HG03460 (cell line): ENCODE measurements around the gene PRKAR2B.
"Not testable (repeated sequence)": the region's sequence is repeated elsewhere in the genome, so short reads cannot be mapped to it uniquely, and the experiment has no call there.

ENCODE experiments used
- ATAC-seq: cut with Tn5 transposase; IDR thresholded peaks from one replicate; pipeline ENCODE4 v1.9.1; 2021; ENCODE audit not compliant: unreplicated experiment

The PRKAR2B gene

DNA sequence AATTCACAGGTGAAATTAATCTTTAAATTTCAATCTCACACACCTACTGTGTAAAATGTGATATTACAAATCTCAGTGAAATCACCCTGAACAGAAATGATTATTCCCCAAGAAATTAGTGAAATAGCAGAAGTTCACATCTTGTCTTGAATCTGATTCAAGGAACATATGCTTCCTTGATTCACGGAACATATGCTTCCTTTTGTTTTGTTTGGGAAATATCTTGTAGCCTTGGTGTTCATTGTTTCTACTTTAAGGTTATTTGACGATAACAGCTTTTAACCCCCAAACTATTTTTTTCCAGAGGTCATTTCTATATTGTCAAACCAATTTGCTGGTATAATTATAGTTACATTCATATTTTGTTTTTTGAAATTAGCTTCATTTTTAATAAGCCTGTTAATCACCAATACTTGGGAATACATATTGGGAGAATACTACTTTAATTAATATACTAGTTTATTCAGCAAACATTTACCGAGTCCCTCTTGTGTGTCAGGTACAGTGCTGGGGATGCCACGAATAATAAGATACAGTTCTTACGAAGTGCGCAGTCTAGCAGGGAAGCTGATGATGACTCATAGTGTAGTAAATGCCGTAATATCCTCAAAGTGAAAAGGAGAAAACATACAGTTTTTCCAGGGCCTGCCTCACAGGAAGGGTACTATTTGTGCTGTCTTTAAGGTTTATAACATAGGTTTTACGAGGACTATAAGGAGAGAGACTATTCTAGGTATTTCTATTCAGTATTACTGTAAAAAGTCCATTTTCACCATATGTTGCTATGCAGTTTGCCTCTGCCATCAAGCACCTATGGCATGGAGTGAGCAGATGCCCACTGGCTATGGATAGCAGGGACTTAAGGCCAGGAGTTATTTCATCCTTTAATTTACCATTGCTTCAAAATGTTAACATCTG lies 32.5 kb downstream of the PRKAR2B start:
- no peak for ATAC-seq

DNA sequence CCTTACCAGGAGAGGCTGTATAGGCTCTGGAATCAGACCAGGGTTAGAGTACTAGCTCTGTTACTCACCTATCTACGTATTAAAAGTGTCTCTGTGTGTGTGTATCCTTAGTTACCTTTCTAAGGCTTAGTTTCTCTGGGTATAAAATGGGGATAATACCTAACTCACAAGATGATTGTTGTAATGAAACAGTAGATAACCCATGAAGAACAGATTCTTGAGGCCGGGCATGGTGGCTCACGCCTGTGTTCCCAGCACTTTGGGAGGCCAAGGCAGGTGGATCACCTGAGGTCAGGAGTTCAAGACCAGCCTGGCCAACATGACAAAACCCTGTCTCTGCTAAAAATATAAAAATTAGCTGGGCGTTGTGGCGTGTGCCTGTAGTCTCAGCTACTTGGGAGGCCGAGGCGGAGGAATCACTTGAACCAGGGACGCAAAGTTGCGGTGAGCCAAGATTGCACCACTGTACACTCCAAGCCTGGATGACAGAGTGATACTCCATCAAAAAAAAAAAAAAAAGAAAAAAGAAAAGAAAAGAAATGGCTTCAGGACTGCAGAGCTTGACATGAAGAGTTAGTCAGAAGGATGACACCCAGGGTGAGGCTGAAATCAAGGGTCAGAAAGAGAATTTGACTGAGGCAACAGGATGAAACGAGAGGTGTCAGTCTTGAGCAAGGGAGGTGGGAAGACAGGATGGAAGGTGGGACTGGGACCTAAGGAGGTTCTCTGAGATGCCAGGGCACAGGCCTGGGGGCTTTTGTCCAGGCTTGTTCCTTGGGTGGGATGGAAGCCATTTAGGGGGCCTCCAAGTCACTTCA lies 33.4 kb downstream of the PRKAR2B start:
- no peak for ATAC-seq

DNA sequence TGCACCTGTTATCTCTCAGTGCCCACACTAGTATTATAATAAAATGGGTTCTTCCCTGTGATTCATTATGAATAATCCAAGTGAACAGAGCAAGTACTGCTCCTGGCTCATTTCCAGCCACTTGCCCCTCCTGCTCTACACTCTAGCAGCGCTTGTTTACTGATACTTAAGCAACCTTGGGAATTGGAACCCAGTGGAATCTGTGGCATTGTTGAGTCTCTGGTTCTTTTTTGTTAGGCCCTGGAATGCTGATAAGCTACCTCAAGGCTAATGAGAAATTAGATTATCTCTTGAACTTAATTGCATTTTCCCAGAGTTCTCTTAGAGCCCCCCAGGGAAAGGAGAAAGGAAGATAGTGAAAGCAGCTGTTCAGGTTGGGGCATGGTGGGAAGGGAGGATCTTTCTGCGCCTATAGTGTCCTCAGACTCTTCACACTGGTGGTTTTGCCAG lies 34.0 kb downstream of the PRKAR2B start:
- ATAC-seq, result no peak

DNA sequence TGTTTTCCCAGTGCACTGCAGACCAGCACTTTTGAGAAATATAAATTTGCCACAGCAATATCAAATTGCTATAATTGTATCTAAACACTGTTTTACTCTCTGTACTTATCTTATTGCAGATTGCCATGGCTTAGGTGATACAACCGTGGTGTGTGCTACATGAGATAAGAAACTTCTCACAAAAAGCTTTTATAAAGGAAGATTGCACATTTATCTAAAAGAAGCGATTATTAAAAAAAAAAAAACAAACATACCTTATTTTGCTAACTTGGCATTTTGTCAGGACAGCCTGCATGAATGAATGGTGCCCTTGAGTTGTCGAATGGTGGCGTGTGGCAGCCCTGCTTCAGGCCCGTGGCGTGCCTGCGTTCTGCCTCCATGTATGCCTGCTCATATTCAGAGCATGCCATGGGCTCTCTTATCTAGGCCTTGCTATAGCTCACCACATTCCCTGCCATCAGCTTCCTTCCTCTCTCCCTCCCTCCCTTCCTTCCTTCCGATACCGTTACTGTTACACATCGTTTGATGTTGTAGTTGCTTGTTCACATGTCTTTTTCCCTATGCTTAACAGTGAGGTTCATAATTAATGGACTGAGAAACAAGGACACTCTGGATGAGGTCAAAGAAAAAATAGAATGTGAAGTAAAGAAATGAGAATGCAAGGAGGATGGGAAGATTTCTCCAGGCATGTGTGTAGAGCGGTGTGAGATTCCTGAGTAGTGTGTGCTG lies 34.9 kb downstream of the PRKAR2B start:
- no peak for ATAC-seq

DNA sequence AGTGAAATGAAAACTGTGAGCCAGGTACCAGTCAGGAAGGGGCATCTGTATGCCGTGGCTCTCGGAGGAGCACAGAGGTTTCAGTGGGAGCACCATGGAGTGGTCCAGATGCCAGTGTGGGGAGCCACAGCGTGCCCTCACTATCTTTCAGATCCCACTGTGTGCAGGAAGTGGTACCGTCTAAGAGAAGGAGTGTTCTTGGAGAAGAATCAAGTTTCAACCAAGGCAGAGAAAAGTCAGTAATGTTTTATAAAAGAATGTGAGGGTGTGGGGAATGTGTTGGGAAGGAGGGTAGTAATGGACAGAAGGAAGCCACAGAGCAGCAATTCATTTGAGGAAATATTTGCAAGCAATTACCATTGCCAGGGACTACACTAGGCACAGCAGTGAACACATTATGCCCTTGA lies 35.6 kb downstream of the PRKAR2B start:
- no peak for ATAC-seq

DNA sequence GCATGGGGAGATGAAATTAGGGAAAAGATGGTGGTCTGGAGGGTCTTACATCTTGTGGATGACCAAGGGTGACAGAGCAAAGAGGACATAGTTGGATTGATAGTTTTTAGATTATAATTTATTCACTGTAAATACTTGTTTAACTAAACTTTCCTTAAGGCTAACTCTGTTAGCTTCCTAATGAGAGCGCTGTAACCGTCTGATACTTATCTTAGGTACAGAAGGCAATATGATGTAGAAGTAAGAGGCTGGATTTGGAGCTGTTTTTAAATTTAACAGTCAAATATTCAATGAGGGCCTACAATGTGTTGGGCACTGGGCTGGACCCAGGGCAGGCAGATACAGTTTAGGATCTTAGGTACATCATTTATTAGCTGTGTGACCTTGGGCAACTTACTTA lies 36.0 kb downstream of the PRKAR2B start:
- ATAC-seq, result no peak

DNA sequence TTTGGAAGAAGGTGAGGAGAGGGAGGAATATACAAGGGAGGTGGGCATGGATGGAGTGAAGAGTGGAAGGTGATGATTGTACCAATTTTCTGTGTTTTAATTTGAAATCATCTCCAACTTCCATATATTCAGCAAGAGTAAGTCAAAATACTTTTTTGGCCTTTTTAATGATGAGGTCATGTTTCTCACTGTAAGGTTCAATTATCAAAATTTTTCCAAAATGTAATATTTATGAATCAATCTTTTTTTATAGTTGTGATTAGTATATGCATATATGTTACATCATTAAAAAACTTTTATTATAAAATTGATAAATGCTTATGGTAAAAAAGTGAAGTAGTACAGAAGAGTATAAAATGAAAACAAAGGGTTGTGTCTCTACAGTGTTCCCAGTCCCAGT lies 40.7 kb downstream of the PRKAR2B start:
- ATAC-seq, result no peak

DNA sequence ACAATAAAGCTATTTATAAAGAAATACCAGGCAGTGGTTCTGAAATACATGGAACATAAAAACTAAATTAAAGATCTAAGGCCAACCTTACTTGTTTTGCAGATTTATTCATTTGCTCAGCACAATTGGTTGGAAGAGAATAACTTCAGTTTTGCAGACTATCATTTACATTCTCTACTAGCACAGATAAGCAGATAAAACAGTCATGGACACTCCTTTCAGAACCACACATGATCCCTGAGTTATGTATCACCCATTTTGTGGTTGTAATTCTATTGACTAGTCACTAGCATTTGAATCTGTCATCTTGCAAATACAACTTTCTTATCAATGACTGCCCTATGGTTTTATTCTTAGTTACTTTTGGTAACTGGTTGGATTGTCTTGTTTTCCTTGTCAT lies 45.1 kb downstream of the PRKAR2B start:
- ATAC-seq, result no peak

DNA sequence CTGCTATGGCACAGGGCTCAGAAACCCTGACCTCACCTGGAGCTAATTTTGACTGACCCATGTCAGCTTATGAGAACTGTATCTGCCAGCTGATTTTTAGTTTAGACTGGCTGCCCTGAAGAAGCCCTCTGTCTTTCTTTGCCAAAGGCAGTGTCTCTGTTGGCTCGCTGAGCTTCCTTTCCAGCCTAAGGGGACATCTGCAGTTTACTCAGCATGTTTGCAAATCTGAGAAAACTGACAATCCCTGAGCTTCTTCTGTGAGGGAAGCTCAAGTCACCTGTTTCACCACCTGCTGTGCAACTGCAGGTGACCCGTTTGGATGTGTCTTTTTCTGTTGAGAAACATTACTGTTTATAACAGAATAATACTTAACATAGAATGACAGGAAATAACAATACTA lies 46.0 kb downstream of the PRKAR2B start:
- no peak for ATAC-seq

DNA sequence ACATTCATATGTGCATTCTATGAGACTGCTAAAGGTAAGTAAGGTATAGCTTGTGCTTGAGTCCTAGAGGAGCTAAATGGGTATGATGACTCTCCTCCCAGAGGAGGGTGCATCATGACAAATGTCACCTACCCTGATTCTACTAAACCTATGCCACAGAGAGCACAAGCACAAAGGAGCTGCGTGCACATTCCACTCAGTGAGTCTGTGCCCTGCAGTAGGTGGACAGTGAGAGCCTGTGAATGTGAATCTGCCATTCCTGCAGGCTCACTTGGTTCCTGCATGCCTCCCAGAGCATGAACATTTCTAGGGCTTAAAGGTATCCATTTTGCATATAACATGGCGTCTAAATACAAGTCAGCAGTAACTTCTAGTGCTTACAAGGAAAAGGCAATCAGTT lies 46.8 kb downstream of the PRKAR2B start:
- ATAC-seq, result no peak

DNA sequence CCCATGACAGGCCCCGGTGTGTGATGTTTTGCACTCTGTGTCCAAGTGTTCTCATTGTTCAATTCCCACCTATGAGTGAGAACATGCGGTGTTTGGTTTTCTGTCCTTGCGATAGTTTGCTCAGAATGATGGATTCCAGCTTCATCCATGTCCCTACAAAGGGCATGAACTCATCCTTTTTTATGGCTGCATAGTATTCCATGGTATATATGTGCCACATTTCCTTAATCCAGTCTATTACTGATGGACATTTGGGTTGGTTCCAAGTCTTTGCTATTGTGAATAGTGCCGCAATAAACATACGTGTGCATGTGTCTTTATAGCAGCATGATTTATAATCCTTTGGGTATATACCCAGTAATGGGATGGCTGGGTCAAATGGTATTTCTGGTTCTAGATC lies 49.2 kb downstream of the PRKAR2B start:
- not testable (repeated sequence) for ATAC-seq

DNA sequence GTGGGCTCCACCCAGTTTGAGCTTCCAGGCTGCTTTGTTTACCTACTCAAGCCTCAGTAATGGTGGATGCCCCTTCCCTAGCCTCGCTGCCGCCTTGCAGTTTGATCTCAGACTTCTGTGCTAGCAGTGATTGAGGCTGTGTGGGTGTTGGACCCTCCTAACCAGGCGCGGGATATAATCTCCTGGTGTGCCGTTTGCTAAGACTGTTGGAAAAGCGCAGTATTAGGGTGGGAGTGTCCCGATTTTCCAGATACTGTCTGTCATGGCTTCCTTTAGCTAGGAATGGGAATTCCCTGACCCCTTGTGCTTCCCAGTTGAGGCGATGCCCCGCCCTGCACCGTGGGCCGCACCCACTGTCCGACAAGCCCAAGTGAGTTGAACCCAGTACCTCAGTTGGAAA lies 54.6 kb downstream of the PRKAR2B start:
- not testable (repeated sequence) for ATAC-seq

DNA sequence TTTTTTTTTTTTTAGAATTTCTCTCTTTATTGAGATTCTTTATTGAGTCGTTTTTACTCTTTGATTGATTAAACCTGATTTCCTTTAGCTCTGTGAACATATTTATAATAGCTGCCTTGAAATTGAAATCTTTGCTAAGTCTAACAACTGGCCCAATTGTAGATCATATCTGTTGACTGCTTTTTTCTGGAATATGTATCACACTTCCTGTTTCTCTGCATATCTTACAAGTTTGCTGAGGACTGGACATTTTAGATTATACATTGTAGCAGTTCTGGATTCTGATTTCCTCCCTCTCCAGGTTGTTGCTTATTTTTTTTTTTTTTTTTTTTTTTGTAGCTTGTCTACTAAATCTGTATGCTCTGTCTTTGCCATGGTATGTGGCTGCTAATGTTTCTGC lies 56.3 kb downstream of the PRKAR2B start:
- no peak for ATAC-seq

DNA sequence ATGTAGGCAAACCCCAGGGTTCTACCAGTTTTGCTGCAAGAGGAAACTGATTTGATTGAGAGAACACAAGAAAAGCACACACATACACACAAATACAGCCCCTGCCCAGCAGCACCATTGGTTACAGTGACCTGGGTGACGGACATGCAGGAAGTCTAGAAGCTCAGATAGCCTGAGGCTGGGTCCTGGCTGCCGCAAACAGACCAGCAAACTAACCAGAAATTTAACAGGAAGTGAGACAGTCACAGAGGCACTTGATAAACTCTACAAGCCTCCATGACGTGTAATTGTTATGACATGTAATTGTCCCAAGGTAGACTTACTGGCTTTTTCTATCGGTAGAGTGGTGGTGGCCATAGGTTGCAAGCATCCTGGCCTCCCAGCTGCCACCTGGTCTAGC lies 58.9 kb downstream of the PRKAR2B start:
- ATAC-seq, result no peak

DNA sequence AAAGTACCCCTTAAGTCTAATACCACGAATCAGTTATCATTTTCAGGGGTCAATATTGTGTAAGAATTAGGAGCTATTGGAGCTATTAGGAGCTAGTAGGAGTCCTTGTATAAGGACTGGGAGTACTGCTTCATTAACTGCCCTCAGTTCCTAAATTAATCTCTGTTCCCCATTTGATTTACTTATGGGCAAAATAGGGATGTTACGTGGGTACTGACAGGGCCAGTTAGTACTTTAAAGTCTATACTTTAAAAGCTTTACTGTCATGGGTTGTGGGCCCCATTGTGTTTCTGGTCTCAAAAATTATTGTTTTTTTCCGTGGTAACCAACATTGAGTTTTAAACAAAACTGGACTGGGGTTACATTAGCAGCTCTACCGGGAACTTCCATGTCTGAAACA lies 60.3 kb downstream of the PRKAR2B start:
- ATAC-seq, result no peak

DNA sequence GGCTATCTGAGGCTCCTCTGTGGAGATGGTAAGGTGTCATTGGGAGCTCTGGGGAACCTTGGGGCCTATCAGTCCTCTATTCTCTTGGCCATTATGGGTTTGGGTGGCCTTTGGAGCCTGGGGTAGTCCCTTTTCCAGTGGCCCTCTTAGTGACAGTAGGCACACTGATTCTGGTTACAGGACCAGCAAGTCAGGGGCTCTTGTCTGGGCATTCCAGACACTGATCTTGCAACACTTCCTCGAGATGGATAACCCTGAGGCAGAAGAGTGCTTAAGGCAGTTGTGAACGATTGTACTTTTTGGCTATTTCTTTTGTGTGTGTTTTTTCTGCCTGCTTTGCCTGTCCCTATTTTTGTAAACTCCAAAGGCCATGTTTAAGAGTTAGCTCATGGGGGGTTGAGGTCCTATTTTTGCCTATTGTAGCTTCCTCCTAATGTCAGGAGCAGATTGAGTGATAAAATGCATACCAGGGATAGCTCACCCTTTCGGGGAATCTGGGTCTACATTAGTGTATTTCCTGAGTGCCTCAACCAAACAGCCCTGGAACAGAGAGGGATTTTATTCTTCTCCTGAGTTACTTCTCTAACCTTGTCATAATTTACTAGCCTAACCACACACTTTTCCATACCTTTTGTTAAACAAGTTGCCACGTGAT lies 61.2 kb downstream of the PRKAR2B start:
- ATAC-seq, result no peak

DNA sequence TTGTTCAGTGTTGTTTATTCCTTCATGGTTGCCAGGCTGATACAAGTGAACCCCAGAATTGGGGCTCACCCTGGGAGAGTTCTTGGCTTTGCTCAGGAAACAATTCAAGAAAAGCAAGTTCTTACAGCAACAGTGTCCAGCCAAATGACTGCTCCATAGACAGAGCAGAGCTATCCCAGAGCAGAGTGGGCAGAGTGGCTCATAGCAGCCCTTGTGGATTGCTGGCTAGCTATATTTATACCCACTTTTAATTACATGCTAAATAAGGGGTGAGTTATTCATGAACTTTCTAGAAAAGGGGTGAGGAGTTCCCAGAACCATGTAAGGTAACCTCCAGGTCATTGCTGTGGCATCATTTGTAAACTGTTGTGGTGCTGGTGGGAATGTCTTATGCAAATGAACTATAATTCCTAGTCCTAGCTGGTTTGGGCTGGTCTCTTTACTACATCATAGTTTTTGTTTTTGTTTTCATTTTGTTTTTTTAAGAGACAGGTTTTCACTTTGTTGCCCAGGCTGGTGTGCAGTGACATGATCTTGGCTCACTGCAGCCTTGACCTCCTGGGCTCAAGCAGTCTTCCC lies 64.4 kb downstream of the PRKAR2B start:
- ATAC-seq, result no peak

DNA sequence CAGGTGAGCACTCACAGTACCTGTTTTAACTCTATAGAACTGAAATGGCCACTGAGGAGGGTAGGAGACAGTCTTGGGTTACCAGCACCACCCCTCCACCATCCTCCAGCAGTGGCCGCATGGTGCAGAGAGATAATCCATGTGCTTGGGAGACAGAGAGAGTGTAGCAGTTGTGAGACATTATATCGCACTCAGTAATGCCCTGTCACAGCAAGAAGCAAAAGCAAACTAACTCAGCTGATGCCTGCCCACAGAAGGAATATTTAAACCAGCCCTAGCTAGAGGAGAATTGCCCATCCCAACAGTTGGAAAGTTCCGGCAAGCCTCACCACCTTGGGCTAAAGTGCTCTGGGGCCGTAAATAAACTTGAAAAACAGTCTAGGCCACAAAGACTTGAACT lies 65.5 kb downstream of the PRKAR2B start:
- no peak for ATAC-seq

DNA sequence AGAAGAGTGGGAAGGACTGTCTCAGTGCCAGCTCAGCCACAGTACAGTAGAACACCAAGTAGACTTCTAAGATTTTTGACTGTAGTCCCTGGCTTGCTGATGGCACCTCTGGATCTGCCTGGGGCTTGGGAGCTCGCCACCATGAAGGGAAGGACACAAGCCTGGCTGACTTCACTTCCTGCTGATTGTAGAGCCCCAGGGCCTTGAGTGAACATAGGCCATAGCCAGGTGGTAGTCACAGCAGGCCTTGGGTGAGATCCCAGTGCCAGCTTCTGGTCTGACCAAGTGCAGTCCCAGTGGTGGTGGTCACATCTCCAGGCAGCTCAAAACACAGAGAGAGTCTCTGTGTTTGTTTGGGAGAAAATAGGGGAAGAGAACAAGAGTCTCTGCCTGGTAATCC lies 66.7 kb downstream of the PRKAR2B start:
- ATAC-seq, result no peak

DNA sequence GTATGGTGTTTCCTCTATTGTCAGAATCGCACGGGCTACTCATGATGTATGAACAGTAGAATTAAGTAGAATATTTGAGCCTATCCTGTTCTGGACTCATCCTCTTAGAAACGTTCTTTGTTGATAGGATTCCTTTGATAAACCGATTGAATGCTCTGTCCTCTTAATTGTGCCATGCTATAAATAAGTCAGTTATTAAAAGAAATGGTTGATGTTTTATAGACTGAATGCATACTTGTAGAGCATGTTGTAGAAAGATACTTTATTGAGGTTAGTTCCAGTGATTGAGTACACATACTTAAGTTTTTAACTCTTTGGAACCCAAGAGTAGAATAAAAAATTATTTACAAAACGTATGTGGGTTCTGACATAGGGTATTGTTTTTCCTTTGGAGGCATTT lies 69.4 kb downstream of the PRKAR2B start:
- ATAC-seq, result no peak

DNA sequence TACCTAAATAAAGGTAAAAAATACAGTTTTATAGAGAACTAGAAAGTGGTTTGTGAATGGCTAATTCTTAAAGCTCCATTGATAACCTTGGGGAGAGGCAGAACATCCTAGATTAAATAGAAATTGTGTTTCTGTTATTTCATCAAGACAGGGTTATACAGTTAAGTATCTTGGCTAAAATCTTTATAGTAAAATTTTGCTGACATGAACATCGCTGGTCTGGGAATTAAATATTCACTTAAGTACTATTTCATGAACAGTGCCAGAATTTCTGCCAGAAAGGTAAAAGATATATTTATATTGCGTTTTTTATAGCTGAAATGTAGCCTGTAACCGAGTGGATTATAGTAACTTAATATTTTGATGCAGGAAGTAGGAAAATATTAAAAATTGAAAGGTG lies 70.6 kb downstream of the PRKAR2B start:
- ATAC-seq, result no peak
